Keratinocyte (primary cell): ENCODE data around the gene ZNF302. TPM values are rescaled to one million over a fixed set of nuclear protein-coding genes. Genes with fewer than 3 reads are reported as not detected.

ENCODE experiments used
- DNase-seq: peaks from one replicate; pipeline ENCODE4 v3.0.0-alpha.2; 2011; ENCODE audit warnings: low read depth, missing footprints, low spot score
- FAIRE-seq: peaks from 2 replicates; lab custom pipeline; 2011; peaks lifted over from hg19 to GRCh38; lab: Jason Lieb, UNC
- H2AFZ ChIP-seq: 2 replicates; pipeline ENCODE4 v1.6.0; 2012; ENCODE audit warnings: low read length, control low read depth, inconsistent platforms; ENCODE audit not compliant: control insufficient read depth
- H3K27ac ChIP-seq: 2 replicates; pipeline ENCODE4 v1.5.1; 2011; ENCODE audit warnings: low read length; ENCODE audit not compliant: control insufficient read depth, insufficient read depth
- H3K27me3 ChIP-seq: 3 replicates; pipeline ENCODE4 v1.6.0; 2011; ENCODE audit warnings: low read length; ENCODE audit not compliant: control insufficient read depth, insufficient read depth; ENCODE audit errors: extremely low read depth
- H3K36me3 ChIP-seq, 2 experiments: 2 replicates in 1 of 2; 3 replicates in 1 of 2; pipeline ENCODE4 v1.5.1; 2011; ENCODE audit warnings: low read length in 2 of 2, mild to moderate bottlenecking in 1 of 2; ENCODE audit not compliant: control insufficient read depth in 2 of 2, insufficient read depth in 2 of 2; ENCODE audit errors: extremely low read depth in 1 of 2
- H3K4me1 ChIP-seq: 3 replicates; pipeline ENCODE4 v1.5.1; 2011; ENCODE audit warnings: low read length; ENCODE audit not compliant: control insufficient read depth, insufficient read depth; ENCODE audit errors: extremely low read depth
- H3K4me2 ChIP-seq: 3 replicates; pipeline ENCODE4 v1.6.0; 2011; ENCODE audit warnings: low read depth, low read length; ENCODE audit not compliant: control insufficient read depth, insufficient read depth; ENCODE audit errors: extremely low read depth
- H3K4me3 ChIP-seq, 3 experiments: fragments of 200-600 bp in 1 of 3; sonication (generic) in 1 of 3; 2 replicates in 2 of 3; 3 replicates in 1 of 3; pipeline ENCODE4 v1.5.1; 2011 to 2016; ENCODE audit warnings: low read length in 3 of 3, mild to moderate bottlenecking in 3 of 3, control low read depth in 2 of 3, inconsistent platforms in 1 of 3, low read depth in 1 of 3, mixed read lengths in 1 of 3, mixed run types in 1 of 3, moderate library complexity in 1 of 3; ENCODE audit not compliant: control insufficient read depth in 2 of 3, insufficient read depth in 2 of 3; ENCODE audit errors: extremely low read depth in 1 of 3
- H3K79me2 ChIP-seq: 2 replicates; pipeline ENCODE4 v1.6.0; 2012; ENCODE audit warnings: low read length; ENCODE audit not compliant: control insufficient read depth, insufficient read depth
- H3K9ac ChIP-seq: 3 replicates; pipeline ENCODE4 v1.6.0; 2011; ENCODE audit warnings: low read length; ENCODE audit not compliant: control insufficient read depth, insufficient read depth; ENCODE audit errors: extremely low read depth
- H3K9me1 ChIP-seq: 3 replicates; pipeline ENCODE4 v1.6.0; 2011; ENCODE audit warnings: low read length; ENCODE audit not compliant: control insufficient read depth, insufficient read depth; ENCODE audit errors: extremely low read depth
- H3K9me3 ChIP-seq: 2 replicates; pipeline ENCODE4 v1.5.1; 2012; ENCODE audit warnings: low read depth, low read length; ENCODE audit not compliant: control insufficient read depth
- H4K20me1 ChIP-seq: 3 replicates; pipeline ENCODE4 v1.6.0; 2011; ENCODE audit warnings: low read length; ENCODE audit not compliant: control insufficient read depth, insufficient read depth; ENCODE audit errors: extremely low read depth
- EZH2 ChIP-seq: IDR thresholded peaks from one replicate; pipeline ENCODE4 v1.6.1; 2012; ENCODE audit warnings: inconsistent platforms, mild to moderate bottlenecking, low read length, moderate library complexity
- dilution Hi-C: fragments of 300-500 bp; cut with MboI; formaldehyde crosslinking; loops from one replicate; pipeline ENCODE4 v1.7.0; 2020; ENCODE audit warnings: low sequenced_read_pairs; ENCODE audit not compliant: extremely low pct_ligation_motif_present
- polyA plus RNA-seq, 5 experiments: library from polyadenylated mRNA; depleted of rRNA in 3 of 5; stranded (reverse) in 3 of 5; stranded (forward) in 1 of 5; unstranded in 1 of 5; fragments of >200 nt; gene quantifications; 1 replicate in 1 of 5; 2 replicates in 3 of 5; 3 replicates in 1 of 5; pipeline versions ENCODE4 v1.2.1 to v1.2.3, GENCODE V29; 2011 to 2012; ENCODE audit warnings: missing spikeins in 2 of 5, low read depth in 1 of 5, low replicate concordance in 1 of 5
- TF ChIP-seq, protein P1 (sequence below), 3 experiments: IDR thresholded peaks in 1 of 3; conservative IDR thresholded peaks in 1 of 3; optimal IDR thresholded peaks in 1 of 3; 2 replicates in 2 of 3; 3 replicates in 1 of 3; pipeline versions ENCODE3 to v1.5.1; 2011; ENCODE audit warnings: low read length in 3 of 3, mild to moderate bottlenecking in 3 of 3, moderate library complexity in 2 of 3, control low read depth in 1 of 3, inconsistent platforms in 1 of 3; ENCODE audit not compliant: insufficient read depth in 2 of 3; ENCODE audit errors: extremely low read depth in 1 of 3

Gene ZNF302
- polyA plus RNA-seq, 1 donor (not counting 4 experiments of a cell fraction or from before 2014, with no cell fraction given) = 14.1 TPM

DNA sequence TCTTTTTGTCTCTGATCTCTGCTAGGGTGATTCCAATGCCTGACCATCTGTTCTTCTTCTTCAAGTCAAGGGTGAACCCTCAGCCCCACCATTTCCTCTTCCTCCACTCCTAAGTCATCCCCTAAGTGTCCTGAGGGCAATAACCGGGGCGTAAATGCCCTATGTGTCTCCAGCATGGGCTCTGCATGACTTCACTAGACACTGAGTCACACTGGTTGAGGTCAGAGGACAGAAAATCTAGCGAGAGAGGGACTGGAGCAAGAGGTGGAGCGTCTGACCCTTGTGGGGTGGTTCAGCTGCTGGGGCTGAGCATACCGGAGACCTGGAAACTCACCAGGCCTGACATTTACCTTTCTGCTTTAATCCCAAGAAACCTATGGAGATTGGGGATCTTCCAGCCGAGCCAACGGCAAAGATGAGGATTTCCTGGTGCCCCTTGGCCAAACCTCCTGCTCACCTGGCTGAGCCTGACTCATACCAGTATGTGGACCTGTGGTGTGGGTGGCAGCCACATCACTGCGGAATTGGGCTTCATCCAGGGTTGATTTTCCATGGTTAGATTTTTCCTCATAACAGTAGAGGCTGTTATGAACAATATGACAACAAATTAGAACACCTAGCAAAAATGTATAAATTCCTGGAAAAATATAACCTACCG lies 27.5 kb upstream of the ZNF302 start:
- Histone ChIP-seq H3K9me3 (no peaks in the 10 kb centered on the region), H3K79me2 (no peaks in the 10 kb centered on the region), H3K27ac (no peak overlapping the region), H3K27me3 (no peaks in the 10 kb centered on the region), H3K4me1 (no peaks in the 10 kb centered on the region), H4K20me1 (no peaks in the 10 kb centered on the region), H3K36me3 (no peaks in the 10 kb centered on the region), H3K4me2 (no peak overlapping the region), H2AFZ (no peak overlapping the region), H3K9ac (no peak overlapping the region), H3K4me3 (no peak overlapping the region), H3K9me1 (no peaks in the 10 kb centered on the region)
- dilution Hi-C loops = no loop called here
- no peak for TF ChIP-seq EZH2
- TF ChIP-seq, protein P1, sequence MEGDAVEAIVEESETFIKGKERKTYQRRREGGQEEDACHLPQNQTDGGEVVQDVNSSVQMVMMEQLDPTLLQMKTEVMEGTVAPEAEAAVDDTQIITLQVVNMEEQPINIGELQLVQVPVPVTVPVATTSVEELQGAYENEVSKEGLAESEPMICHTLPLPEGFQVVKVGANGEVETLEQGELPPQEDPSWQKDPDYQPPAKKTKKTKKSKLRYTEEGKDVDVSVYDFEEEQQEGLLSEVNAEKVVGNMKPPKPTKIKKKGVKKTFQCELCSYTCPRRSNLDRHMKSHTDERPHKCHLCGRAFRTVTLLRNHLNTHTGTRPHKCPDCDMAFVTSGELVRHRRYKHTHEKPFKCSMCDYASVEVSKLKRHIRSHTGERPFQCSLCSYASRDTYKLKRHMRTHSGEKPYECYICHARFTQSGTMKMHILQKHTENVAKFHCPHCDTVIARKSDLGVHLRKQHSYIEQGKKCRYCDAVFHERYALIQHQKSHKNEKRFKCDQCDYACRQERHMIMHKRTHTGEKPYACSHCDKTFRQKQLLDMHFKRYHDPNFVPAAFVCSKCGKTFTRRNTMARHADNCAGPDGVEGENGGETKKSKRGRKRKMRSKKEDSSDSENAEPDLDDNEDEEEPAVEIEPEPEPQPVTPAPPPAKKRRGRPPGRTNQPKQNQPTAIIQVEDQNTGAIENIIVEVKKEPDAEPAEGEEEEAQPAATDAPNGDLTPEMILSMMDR (optimal IDR thresholded peaks at IDR 0.05 in 1 of 3, IDR thresholded peaks at IDR 0.05 in 1 of 3, conservative IDR thresholded peaks at IDR 0.05 in 1 of 3; ENCODE audit: extremely low read depth in 1 of 3, insufficient read depth in 2 of 3, low read length in 3 of 3) = no peak
- DNase-seq = no peak
- FAIRE-seq = no peak

DNA sequence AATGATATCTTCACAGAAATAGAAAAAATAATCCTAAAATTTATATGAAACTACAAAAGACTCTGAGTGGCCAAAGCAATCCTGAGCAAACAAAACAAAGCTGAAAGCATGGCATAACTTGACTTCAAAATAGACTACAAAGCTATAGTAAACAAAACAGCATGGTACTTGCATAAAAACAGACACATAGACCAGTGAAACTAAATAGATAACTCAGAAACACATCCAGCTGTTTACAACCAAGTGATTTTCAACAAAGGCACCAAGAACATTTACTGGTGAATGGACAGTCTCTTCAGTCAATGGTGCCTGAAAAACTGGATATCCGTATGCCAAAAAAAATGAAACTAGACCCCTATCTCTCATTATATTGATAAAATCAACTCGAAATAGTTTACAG lies 25.7 kb upstream of the ZNF302 start:
- Histone ChIP-seq H3K9me1 (no peaks in the 10 kb centered on the region), H3K4me1 (no peaks in the 10 kb centered on the region), H3K27ac (no peak overlapping the region), H3K9me3 (no peaks in the 10 kb centered on the region), H3K36me3 (no peaks in the 10 kb centered on the region), H4K20me1 (no peaks in the 10 kb centered on the region), H2AFZ (no peak overlapping the region), H3K79me2 (no peaks in the 10 kb centered on the region), H3K27me3 (no peaks in the 10 kb centered on the region), H3K4me3 (no peak overlapping the region), H3K4me2 (no peak overlapping the region), H3K9ac (no peak overlapping the region)
- FAIRE-seq = no peak
- TF ChIP-seq EZH2 = no peak
- TF ChIP-seq, protein P1 (optimal IDR thresholded peaks at IDR 0.05 in 1 of 3, IDR thresholded peaks at IDR 0.05 in 1 of 3, conservative IDR thresholded peaks at IDR 0.05 in 1 of 3; ENCODE audit: extremely low read depth in 1 of 3, insufficient read depth in 2 of 3, low read length in 3 of 3) = no peak
- dilution Hi-C loops = no loop called here
- DNase-seq = no peak
